GM23338 (cell line): ENCODE measurements around the gene DPM1. TPM values are rescaled to one million over a fixed set of nuclear protein-coding genes. Genes with fewer than 3 reads are reported as not detected.
A peak's percentile ranks its signal among the peaks of the same experiment; 100 is the strongest.

ENCODE experiments used
- ATAC-seq: fragments of 200-7000 bp; cut with Tn5 transposase; 3 replicates; pipeline ENCODE4 v1.9.1; 2020
- DNase-seq: peaks from one replicate; pipeline ENCODE4 v3.0.0-alpha.2; 2015; ENCODE audit warnings: low spot score
- H2AFZ ChIP-seq: fragments of 200-600 bp; sonication (generic); 2 replicates; pipeline ENCODE4 v1.8.0; 2016; ENCODE audit warnings: antibody characterized with exemption, mild to moderate bottlenecking, moderate library complexity
- H3F3A ChIP-seq: fragments of 200-600 bp; sonication (generic); replicated peaks from 2 replicates; pipeline ENCODE4 v1.8.0; 2017; ENCODE audit warnings: antibody characterized with exemption, mixed run types, low read depth
- H3K27ac ChIP-seq: fragments of 200-600 bp; sonication (generic); 2 replicates; pipeline ENCODE4 v1.6.1; 2016; ENCODE audit warnings: low read depth
- H3K27me3 ChIP-seq: fragments of 200-600 bp; sonication (generic); 2 replicates; pipeline ENCODE4 v1.8.0; 2016; ENCODE audit warnings: mild to moderate bottlenecking, mixed run types, moderate library complexity; ENCODE audit not compliant: insufficient read depth
- H3K36me3 ChIP-seq: fragments of 200-600 bp; sonication (generic); 2 replicates; pipeline ENCODE4 v1.8.0; 2016; ENCODE audit warnings: mild to moderate bottlenecking; ENCODE audit not compliant: insufficient read depth
- H3K4me1 ChIP-seq: fragments of 200-600 bp; sonication (generic); 2 replicates; pipeline ENCODE4 v1.8.0; 2016; ENCODE audit warnings: mild to moderate bottlenecking, moderate library complexity; ENCODE audit not compliant: insufficient read depth
- H3K4me2 ChIP-seq: fragments of 200-600 bp; sonication (generic); 2 replicates; pipeline ENCODE4 v1.7.1; 2017; ENCODE audit warnings: mixed run types
- H3K4me3 ChIP-seq: fragments of 200-600 bp; sonication (generic); 2 replicates; pipeline ENCODE4 v1.6.1; 2016; ENCODE audit warnings: mixed run types
- H3K79me2 ChIP-seq: fragments of 200-600 bp; sonication (generic); replicated peaks from 2 replicates; pipeline ENCODE4 v1.8.0; 2017; ENCODE audit warnings: mild to moderate bottlenecking; ENCODE audit not compliant: insufficient read depth
- H3K9me2 ChIP-seq: fragments of 200-600 bp; sonication (generic); 2 replicates; pipeline ENCODE4 v1.8.0; 2017; ENCODE audit not compliant: insufficient read depth
- H4K20me1 ChIP-seq: fragments of 200-600 bp; sonication (generic); replicated peaks from 2 replicates; pipeline ENCODE4 v1.8.0; 2017; ENCODE audit warnings: mild to moderate bottlenecking; ENCODE audit not compliant: insufficient read depth
- H3K27ac Mint-ChIP-seq: 2 replicates; pipeline ENCODE4 v1.8.0; 2020; ENCODE audit warnings: inconsistent platforms, mild to moderate bottlenecking, moderate library complexity, mixed read lengths
- H3K27me3 Mint-ChIP-seq: 3 replicates; pipeline ENCODE4 v1.8.0; 2022; ENCODE audit warnings: low read depth, mild to moderate bottlenecking, moderate library complexity, mixed read lengths, inconsistent platforms; ENCODE audit not compliant: insufficient read depth, poor library complexity
- H3K36me3 Mint-ChIP-seq: 3 replicates; pipeline ENCODE4 v1.8.0; 2021; ENCODE audit warnings: low read depth, mild to moderate bottlenecking, inconsistent platforms, moderate library complexity, mixed read lengths
- H3K4me1 Mint-ChIP-seq: 3 replicates; pipeline ENCODE4 v1.8.0; 2020; ENCODE audit warnings: mild to moderate bottlenecking, inconsistent platforms, mixed read lengths
- H3K4me3 Mint-ChIP-seq: 3 replicates; pipeline ENCODE4 v1.8.0; 2021; ENCODE audit warnings: moderate library complexity, mild to moderate bottlenecking, inconsistent platforms, mixed read lengths
- H3K9me3 Mint-ChIP-seq: 3 replicates; pipeline ENCODE4 v1.8.0; 2020; ENCODE audit warnings: moderate library complexity, mild to moderate bottlenecking, inconsistent platforms, mixed read lengths
- CREB1 ChIP-seq: fragments of 250-450 bp; sonication (Bioruptor Pico); IDR thresholded peaks from 2 replicates; pipeline ENCODE4 v1.5.0; 2020; ENCODE audit warnings: low read depth, mild to moderate bottlenecking, moderate library complexity
- ETS1 ChIP-seq: IDR thresholded peaks from 2 replicates; pipeline ENCODE4 v1.6.1; 2016; ENCODE audit warnings: antibody characterized with exemption
- EZH2 ChIP-seq: fragments of 200-600 bp; sonication (generic); IDR thresholded peaks from one replicate; pipeline ENCODE4 v1.8.0; 2017; ENCODE audit warnings: antibody characterized with exemption, mild to moderate bottlenecking, low read depth; ENCODE audit not compliant: unreplicated experiment
- EZH2phosphoT487 ChIP-seq: fragments of 200-600 bp; sonication (generic); IDR thresholded peaks from one replicate; pipeline ENCODE4 v1.8.1; 2018; ENCODE audit warnings: antibody characterized with exemption; ENCODE audit not compliant: unreplicated experiment
- JUNB ChIP-seq: IDR thresholded peaks from one replicate; pipeline ENCODE4 v1.6.1; 2016; ENCODE audit warnings: antibody characterized with exemption; ENCODE audit not compliant: unreplicated experiment
- NANOG ChIP-seq: IDR thresholded peaks from 2 replicates; pipeline ENCODE4 v1.6.1; 2016; ENCODE audit warnings: antibody characterized with exemption, borderline replicate concordance
- POLR2AphosphoS5 ChIP-seq: IDR thresholded peaks from 2 replicates; pipeline ENCODE4 v1.6.1; 2016; ENCODE audit warnings: antibody characterized with exemption, low read depth
- STAT1 ChIP-seq: IDR thresholded peaks from one replicate; pipeline ENCODE4 v1.6.1; 2016; ENCODE audit warnings: antibody characterized with exemption; ENCODE audit not compliant: unreplicated experiment
- ZNF114 ChIP-seq: fragments of 250-450 bp; sonication (Bioruptor Pico); IDR thresholded peaks from 2 replicates; pipeline ENCODE4 v1.5.0; 2020; ENCODE audit warnings: mild to moderate bottlenecking, moderate library complexity
- ZNF331 ChIP-seq: fragments of 250-450 bp; sonication (Bioruptor Pico); IDR thresholded peaks from 2 replicates; pipeline ENCODE4 v1.5.0; 2020; ENCODE audit warnings: low read depth, mild to moderate bottlenecking, moderate library complexity
- ZNF462 ChIP-seq: fragments of 250-450 bp; sonication (Bioruptor Pico); IDR thresholded peaks from 2 replicates; pipeline ENCODE4 v1.5.0; 2020; ENCODE audit warnings: mild to moderate bottlenecking, moderate library complexity
- polyA plus RNA-seq: library from polyadenylated mRNA; unstranded; fragments of >200 nt; fragmentation: Nextera tagmentation; extraction: Ambion mirVana; gene quantifications from 2 replicates; pipeline ENCODE4 v1.2.1, GENCODE V29; 2016
- total RNA-seq: library from RNA; depleted of rRNA; stranded (reverse); fragments of >200 nt; shearing (Covaris generic); gene quantifications from 2 replicates; pipeline ENCODE4 v1.2.3, GENCODE V29; 2014
- TF ChIP-seq, protein P1 (sequence below): IDR thresholded peaks from one replicate; pipeline ENCODE4 v1.6.1; 2018; ENCODE audit warnings: antibody characterized with exemption; ENCODE audit not compliant: unreplicated experiment
- TF ChIP-seq, protein P2 (sequence below), 2 experiments: fragments of 200-600 bp in 1 of 2; sonication (generic) in 1 of 2; conservative IDR thresholded peaks; 2 replicates each; pipeline versions ENCODE4 v1.5.1 to v1.6.1; 2016 to 2017; ENCODE audit warnings: antibody characterized with exemption in 2 of 2, low read depth in 2 of 2, mild to moderate bottlenecking in 2 of 2, moderate library complexity in 1 of 2

Gene DPM1
- total and polyA plus RNA-seq, 2 experiments from 2014 or later, result 71.7 to 130 TPM

GRCh38 chr20:50924261-50924920, 33.9 kb downstream of the DPM1 start:
- H3K9me3 Mint-ChIP-seq, result peaks cover under 1% of the 10 kb centered on the region; the same call in 2 of the 3 replicates
- H3K27ac Mint-ChIP-seq, result no peak overlapping the region
- DNase-seq, result no peak
- Histone ChIP-seq H3K4me2 (no peak overlapping the region), H3K79me2 (peaks cover 100% of the 10 kb centered on the region), H3F3A (0 out of 2 replicates have a peak, but pooled peaks cover 4% of the 10 kb centered on the region), H3K4me3 (no peak overlapping the region), H3K4me1 (peaks cover 58% of the 10 kb centered on the region), H3K27ac (0 out of 2 replicates have a peak overlapping the region, but pooled peaks have one; percentile 29), H2AFZ (no peak overlapping the region), H3K27me3 (no peaks in the 10 kb centered on the region), H3K9me2 (no peaks in the 10 kb centered on the region), H4K20me1 (peaks cover 93% of the 10 kb centered on the region), H3K36me3 (peaks cover 13% of the 10 kb centered on the region; the same call in 1 of the 2 replicates)
- H3K36me3 Mint-ChIP-seq, result peaks cover 73% of the 10 kb centered on the region
- H3K4me1 Mint-ChIP-seq, result peaks cover 72% of the 10 kb centered on the region
- TF ChIP-seq ZNF114 (CRISPR knock-in tag) (no peak), POLR2AphosphoS5 (no peak), JUNB (no peak), CREB1 (CRISPR knock-in tag) (no peak), NANOG (no peak), STAT1 (no peak), ZNF462 (CRISPR knock-in tag) (no peak), ETS1 (no peak), EZH2 (no peak), ZNF331 (no peak), EZH2phosphoT487 (no peak)
- TF ChIP-seq, protein P1, sequence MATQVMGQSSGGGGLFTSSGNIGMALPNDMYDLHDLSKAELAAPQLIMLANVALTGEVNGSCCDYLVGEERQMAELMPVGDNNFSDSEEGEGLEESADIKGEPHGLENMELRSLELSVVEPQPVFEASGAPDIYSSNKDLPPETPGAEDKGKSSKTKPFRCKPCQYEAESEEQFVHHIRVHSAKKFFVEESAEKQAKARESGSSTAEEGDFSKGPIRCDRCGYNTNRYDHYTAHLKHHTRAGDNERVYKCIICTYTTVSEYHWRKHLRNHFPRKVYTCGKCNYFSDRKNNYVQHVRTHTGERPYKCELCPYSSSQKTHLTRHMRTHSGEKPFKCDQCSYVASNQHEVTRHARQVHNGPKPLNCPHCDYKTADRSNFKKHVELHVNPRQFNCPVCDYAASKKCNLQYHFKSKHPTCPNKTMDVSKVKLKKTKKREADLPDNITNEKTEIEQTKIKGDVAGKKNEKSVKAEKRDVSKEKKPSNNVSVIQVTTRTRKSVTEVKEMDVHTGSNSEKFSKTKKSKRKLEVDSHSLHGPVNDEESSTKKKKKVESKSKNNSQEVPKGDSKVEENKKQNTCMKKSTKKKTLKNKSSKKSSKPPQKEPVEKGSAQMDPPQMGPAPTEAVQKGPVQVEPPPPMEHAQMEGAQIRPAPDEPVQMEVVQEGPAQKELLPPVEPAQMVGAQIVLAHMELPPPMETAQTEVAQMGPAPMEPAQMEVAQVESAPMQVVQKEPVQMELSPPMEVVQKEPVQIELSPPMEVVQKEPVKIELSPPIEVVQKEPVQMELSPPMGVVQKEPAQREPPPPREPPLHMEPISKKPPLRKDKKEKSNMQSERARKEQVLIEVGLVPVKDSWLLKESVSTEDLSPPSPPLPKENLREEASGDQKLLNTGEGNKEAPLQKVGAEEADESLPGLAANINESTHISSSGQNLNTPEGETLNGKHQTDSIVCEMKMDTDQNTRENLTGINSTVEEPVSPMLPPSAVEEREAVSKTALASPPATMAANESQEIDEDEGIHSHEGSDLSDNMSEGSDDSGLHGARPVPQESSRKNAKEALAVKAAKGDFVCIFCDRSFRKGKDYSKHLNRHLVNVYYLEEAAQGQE, result no peak
- TF ChIP-seq, protein P2, sequence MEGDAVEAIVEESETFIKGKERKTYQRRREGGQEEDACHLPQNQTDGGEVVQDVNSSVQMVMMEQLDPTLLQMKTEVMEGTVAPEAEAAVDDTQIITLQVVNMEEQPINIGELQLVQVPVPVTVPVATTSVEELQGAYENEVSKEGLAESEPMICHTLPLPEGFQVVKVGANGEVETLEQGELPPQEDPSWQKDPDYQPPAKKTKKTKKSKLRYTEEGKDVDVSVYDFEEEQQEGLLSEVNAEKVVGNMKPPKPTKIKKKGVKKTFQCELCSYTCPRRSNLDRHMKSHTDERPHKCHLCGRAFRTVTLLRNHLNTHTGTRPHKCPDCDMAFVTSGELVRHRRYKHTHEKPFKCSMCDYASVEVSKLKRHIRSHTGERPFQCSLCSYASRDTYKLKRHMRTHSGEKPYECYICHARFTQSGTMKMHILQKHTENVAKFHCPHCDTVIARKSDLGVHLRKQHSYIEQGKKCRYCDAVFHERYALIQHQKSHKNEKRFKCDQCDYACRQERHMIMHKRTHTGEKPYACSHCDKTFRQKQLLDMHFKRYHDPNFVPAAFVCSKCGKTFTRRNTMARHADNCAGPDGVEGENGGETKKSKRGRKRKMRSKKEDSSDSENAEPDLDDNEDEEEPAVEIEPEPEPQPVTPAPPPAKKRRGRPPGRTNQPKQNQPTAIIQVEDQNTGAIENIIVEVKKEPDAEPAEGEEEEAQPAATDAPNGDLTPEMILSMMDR (conservative IDR thresholded peaks at IDR 0.05; ENCODE audit: low read depth in 2 of 2), result no peak
- H3K4me3 Mint-ChIP-seq, result no peak overlapping the region
- H3K27me3 Mint-ChIP-seq, result peaks cover 7% of the 10 kb centered on the region
- no peak for ATAC-seq
